Epidermal melanocyte (primary cell): ENCODE data around the gene NINJ2.
A peak's percentile ranks its signal among the peaks of the same experiment; 100 is the strongest.

Source experiments
- DNase-seq: peaks from one replicate; pipeline ENCODE4 v3.0.0; 2011; ENCODE audit warnings: low spot score; ENCODE audit not compliant: insufficient read length

NINJ2 gene

GRCh38 chr12:674272-674781, 11.1 kb upstream of the NINJ2 start:
- no peak for DNase-seq

DNA sequence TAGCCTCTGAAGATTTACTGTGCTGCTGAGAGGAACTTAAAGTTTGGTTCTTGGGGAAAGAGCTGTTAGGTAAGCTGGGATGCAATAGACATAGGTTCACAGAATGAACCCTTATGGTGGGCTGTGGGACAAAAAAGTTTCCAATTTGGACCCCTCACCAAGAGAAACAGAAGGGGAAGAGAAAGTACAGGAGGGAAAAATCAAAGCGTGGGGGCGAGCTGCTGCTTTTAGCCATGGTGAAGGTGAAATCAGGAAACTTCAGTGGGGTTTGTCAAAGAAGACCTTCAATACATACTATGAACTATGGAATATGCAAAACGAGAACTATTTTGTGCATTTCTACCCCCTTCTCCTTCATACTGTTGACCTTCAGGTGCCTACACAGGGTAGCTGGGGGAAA, 10.6 kb upstream of the NINJ2 start:
- no peak for DNase-seq

- DNase-seq, result no peak
These were observed 6.3 kb upstream of the NINJ2 start for GRCh38 chr12:669576-669945.

- DNase-seq, result no peak
These were observed 4.8 kb upstream of the NINJ2 start for GRCh38 chr12:668090-668481.

DNA sequence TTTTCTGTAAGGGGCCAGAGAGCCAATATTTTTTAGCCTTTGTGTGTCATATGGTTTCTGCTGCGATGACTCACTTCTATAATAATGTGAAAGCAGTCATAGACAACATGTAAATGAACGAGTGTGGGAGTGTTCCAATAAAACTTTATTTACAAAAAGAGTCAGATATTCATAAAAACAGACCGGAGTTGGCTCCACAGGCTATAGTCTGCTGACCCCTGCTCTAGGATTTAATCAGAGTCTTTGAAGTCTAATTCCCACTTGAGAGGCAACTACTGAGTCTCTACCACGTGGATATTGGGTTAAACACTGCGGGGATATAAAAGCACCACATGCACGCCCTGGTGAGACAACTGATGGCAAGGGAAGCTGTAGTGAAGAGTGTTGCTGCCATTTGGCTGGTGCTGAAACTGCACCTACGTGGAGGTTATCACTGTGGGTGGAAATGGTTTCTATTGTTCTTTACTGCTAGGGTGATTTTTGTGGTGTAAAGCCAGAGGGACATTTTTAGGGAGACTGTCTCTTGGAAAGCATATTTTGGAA, 3.6 kb upstream of the NINJ2 start:
- DNase-seq, result no peak

GRCh38 chr12:666066-666465, 2.8 kb upstream of the NINJ2 start:
- no peak for DNase-seq

- DNase-seq, result no peak
These were observed 1.5 kb upstream of the NINJ2 start for GRCh38 chr12:664779-665092.

- DNase-seq, result no peak
These were observed 982 bp upstream of the NINJ2 start for GRCh38 chr12:664075-664778.

GRCh38 chr12:662566-663292, 516 bp downstream of the NINJ2 start:
- DNase-seq, result peak; percentile 57

GRCh38 chr12:661720-662486, 1.3 kb downstream of the NINJ2 start:
- DNase-seq, result no peak

DNA sequence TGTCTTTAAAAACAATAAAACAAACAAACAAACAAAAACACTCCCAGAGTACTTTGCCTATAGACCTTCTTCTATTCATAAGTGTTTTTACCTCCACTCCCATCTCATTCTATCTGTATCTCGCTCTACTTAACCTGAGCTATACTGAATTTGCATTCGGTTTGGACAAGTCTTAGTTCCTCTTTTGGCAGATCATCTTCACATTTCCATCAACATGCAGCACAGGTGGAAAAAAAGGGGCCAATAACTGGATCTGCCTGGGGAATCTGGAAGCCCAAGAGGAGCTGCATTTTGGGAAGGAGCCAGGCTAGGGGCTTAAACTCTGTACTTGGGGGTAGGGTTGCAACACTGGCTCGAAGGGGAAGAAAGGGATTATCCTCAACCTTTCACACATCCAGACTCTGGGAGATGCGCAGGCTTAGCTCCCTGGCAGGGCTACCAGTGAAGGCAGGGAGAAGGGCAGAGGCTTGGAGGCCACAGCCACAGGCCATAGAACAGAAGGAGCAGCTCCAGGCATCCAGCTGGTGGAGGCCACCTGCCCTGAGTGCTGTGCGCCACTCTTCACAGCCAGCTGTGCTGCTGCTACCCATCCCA, 4.1 kb downstream of the NINJ2 start:
- no peak for DNase-seq

DNA sequence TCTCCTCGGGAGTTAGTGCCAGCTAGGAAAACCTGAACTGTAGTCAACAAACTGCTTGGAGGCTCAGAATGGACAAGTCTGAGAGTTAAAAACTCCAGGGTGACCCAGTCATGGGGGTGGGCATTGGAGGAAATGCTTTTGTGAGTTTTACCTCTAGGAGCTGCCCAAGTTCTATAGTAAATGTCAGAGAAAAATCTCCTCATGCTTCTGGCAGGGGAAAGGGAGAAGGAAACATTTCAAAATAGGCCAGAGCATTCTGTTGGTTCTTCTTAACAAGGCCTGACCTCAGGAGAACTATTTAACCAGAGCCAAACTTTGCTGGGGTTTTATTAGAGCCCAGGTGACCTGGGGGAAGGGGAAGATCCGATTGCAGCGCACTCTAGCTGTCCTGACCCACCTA, 12.3 kb downstream of the NINJ2 start:
- no peak for DNase-seq

DNA sequence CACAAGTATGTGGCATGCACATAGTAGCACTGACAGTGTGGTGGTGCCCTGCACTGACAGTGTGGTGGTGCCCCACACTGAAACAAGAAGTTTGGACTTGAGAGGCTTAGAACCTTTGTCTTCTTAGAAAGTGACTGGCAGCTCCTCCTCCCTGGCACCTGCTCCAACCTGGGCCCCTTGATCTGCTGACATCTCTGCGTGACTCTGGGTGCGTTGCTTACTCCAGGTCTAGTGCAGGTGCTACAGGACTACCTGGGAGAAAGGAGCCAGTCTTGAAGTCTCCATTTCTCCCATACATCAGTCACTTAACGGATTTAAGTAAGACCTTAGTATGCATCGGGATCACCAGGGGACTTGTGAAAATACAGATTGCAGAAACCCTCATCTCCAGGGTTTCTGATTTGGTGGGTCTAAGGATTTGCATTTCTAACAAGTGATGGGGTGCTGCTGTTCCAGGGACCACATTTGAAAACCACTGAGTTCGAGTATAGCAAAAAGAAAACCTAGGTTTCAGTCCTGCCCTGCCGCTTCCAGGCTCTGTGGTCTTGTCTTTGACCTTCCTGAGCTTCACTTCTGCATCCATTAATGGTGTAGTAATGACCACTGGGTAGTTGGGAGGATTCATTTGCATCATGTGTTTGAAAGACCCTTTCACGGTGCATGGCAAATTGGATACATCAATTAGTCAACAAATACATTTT, 15.7 kb downstream of the NINJ2 start:
- DNase-seq, result no peak

DNA sequence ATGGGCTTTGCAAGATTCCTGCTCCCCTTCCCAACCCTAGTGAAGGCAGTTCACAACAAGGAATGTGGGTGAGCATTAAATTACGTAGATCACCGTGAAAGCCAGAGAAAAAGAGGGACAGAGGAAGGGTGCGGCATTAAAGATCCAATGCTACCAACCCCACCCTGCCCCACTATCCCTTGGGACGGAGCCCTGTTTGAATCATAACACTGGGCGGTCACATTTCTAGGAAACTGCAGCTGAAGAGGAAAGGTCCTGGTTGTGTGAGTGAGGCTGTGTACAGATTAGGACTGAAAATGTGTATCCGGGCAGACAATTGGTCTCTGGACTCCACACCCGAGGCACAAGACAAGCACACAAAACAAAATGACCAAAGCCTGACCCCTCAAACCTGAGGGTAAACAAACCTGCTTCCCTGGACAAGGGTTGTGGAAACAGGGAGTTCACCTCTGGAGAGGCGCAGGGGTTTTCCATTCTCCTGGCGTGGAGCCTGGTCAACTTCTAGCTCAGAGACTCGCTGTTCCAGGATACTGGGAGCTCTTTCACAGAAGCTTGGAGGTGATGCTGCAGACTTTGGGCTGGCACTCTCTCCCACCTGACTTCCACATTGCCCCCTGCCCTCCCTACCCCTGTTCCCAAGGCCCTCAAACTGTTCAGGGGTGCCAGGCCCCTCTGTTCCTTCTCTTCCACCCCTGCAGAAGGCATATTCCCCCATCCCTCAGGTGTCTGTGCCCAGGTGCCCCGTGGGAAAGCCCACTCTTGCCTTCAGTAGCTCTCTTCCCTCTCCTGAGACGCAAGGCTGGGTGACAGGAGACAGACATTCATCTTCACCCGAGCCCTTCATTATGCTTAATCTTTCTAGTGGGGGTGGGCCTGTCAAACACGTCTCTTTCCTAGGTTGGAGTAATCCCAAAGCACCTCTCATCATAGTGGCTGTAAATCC, 16.5 kb downstream of the NINJ2 start:
- no peak for DNase-seq

GRCh38 chr12:645563-646071, 17.6 kb downstream of the NINJ2 start:
- DNase-seq, result no peak

DNA sequence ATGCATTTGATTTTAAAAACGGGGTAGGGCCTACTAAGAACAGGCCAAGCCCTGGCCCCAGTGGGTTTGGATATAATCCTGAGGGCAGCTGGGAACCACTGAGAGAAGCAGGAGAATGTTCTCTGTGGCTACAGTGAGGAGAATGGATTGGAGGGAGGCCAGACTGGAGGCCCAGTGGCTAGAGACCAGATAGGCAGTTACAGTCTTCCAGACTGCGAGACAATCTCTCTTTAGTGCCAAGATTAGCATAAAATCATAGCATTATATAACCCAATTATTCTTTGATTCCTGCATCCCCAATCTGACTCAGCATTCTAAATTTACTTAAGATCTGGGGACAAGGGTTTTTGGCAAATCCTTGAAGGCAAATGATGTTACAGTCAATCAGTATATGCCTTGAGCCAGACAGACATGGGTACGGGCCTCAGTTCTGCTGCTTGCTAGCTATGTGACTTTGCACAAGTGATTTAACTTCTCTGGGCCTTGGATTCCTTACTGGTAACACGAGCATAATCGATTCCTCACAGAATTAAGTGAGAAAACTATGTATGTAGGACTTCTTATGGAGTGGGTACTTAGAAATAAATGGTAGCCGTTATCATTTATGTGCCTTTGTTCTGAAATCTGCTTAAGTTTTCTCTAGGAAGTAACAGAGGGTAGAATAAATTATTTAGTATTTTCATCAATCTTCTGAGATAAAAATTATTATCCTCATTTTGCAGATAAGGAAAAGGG, 18.3 kb downstream of the NINJ2 start:
- no peak for DNase-seq

DNA sequence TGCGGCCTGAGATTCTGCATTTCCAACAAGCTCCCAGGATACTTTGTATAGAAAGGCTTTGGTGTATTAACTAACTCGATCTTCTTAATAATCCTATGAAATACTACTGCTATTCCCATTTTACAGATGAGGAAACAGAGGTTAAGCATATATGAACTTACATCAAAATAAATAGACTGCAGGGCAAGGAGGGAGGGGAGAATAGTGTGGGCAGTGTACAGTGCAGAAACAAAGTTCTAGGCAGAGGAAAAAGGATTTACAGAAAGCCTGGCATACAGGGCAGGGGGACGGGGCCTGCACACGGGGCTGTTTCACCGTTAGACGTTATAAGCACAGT, 19.0 kb downstream of the NINJ2 start:
- DNase-seq, result no peak

DNA sequence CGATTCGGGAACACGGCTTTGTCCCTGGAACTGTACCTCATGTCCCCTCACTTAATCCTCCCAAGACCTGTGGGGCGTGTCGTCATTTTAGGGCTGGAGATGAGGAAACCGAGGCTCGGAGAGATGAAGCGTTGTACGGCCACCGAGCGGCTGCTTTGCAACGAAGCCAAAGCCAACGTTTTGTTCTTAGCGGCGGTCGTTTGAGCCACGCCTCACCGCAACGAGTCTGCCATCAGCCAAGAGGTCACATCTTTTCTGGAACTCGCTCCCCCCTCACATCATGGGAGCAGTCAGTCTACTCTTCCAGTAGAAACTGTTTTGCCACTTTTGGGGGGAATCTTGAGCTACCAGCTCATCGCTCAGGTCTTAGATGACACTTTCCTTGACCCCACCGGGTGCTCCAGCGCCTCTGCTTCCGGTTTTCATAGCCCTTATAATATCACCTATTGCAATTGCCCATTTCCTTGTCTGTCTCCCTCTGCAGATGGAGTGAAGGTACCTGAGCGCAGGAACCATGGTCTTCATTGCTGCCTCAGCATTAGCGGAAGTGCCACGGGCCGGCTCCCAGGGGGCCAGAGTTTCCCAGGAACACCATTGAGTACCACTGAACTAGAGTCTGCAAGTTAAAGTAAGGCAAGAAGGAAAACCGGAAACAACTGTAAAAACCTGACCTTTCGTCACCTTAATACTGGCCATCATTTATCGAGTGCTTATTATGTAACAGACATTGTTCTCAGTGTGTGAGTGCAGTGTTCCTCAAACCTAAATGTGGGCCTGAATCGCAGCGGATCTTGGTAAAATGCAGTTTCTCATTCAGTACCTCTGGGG, 19.6 kb downstream of the NINJ2 start:
- DNase-seq, result no peak
